Stimulated activated CD8-positive, alpha-beta memory T cell treated with anti-CD3 and anti-CD28 coated beads, Interleukin-4, amount 100 ng/mL, for 48 hours (primary cell): Measurements from ENCODE around the gene PALLD.

ENCODE experiments used
- DNase-seq: peaks from one replicate; pipeline ENCODE4 v3.0.0-alpha.2; 2020

PALLD gene

GRCh38 chr4:168630445-168631187 is 133.8 kb downstream of the PALLD start:
- no peak for DNase-seq

- DNase-seq: peak; percentile 39
Measured at GRCh38 chr4:168631241-168632162, 134.7 kb downstream of the PALLD start.

DNA sequence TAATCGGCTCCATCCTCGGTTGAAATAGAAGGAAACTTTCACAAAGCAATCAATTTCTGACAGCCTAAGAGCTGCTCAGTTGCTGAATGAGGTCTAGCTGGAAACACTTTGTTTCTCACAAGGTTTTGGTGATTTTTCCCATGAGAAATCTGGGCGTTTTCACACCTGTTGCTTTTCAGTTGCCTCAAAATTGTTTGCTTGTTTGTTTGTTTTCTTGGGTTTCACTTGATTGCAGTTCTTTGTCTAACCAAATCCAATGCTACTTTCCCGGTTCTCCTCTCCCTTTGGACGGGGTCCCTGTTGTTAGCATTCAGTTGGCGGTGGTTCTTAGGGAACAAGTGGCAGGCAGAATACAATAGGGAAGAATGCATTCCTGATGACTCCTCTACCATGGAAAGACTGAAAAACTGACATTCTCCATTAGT is 135.5 kb downstream of the PALLD start:
- DNase-seq: no peak

- no peak for DNase-seq
Measured at GRCh38 chr4:168633064-168633463, 136.2 kb downstream of the PALLD start.

GRCh38 chr4:168633496-168633895 is 136.6 kb downstream of the PALLD start:
- DNase-seq: no peak

DNA sequence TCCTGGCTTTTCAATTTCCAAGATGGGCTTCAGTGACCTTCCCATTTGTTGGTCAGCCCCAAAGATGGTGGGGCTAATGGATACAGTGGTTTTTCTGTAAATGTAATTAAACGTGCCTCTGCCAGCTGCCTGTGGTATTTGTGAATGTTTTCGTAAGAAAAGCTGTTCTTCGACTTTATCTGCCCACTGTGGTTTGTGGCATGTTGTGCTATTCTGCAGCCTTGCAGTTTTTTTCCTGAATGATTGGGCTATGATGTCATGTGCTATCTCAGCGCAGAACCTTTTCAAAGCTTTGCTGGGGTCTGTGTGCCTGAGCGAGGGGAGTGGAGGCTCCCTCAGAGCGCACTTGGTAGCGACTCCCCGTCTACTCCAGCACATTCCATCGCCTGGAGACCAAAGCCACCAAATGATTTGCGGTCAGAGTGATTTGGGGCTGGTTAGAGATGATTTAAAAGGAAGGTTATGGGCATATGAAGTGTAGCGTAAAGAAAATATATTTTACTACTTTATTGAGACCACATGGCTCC is 137.5 kb downstream of the PALLD start:
- DNase-seq: no peak

- no peak for DNase-seq
Measured at GRCh38 chr4:168636040-168636439, 139.2 kb downstream of the PALLD start.

- DNase-seq: no peak
Measured at GRCh38 chr4:168636506-168637196, 139.8 kb downstream of the PALLD start.

DNA sequence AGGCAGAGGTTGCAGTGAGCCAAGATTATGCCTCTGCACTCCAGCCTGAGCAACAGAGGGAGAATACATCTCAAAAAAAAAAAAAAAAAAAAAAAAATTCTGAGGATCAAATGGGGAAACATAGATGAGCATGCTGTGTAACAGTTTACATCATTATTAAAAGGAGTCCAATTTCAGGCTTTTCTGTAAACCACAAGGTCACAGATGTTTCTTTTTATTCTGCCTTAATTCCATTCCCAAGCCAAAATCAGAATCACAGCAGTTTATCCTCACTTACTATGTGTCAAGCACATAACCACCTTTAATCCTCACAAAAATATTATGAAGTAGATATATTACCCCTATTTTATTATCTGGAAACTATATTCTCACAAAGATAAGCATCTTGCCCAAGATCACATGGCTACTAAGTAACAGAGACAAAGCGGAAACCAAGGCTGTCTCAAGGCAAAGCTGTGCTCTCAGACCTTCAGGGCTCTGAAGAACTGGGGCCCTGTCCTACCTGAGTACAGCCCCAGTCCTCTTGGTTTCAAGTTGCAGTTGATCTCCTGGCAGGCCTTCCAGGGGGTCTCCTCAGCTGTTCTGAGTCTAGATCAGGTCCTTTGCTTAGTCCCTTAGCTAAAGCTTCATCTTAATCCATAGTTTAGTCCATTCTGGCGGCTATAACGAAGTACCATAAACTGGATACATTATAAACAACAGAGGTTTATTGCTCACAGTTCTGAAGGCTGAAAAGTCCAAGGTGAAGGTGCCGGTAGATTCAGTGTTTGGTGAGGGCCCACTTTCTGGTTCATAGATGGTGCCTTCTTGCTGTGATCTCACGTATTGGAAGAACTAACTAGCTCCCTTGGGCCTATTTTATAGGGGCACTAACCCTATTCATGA is 141.3 kb downstream of the PALLD start:
- no peak for DNase-seq

GRCh38 chr4:168639914-168640313 is 143.1 kb downstream of the PALLD start:
- no peak for DNase-seq

GRCh38 chr4:168641811-168642140 is 144.9 kb downstream of the PALLD start:
- DNase-seq: no peak

DNA sequence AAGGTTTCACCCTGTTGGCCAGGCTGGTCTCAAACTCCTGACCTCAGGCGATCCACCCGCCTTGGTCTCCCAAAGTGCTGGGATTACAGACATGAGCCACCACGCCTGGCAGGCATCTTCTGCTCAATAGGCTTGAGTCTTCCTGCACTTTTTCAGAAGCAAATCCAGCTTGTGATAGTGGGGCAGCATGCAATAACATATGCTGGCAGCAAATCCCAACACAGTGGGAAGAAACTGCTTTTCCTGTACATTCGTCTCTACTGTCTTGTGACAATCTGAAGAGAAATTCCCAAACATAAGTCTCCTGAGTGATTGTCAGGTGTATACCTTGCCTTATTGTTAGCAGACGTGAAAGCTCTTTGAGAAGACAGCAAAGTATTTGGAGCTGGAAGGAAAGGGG is 145.7 kb downstream of the PALLD start:
- no peak for DNase-seq

DNA sequence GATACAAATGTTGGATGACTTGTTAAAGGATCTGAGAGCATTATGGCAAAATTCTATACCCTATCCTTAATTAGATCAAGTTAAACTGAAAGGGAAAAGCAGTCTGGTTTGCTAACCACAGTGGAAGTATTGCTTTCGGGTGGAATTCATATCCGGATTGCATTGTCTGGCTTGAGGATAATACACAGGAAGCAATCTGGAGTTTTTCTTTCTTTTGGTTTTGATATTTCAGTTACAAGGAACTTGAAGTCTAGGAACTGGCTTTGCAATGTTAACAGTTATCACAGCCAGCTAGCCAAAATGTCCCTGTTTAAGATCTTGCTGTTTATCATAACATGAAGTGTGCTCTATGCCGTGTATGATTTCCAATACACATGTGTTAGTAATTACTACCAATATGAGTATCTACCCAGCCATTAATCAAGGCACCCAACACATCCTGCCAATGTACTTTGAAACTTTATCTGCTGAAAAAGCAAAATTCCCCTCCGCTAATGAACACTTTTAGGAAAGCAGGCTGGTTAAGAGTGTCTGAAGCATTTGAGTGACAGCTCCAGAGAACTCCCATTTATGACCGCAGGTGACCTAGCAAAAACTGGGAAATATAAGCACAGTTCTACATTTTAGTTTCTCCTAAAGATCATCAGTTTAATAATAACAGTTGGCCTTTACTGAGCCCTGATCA is 146.4 kb downstream of the PALLD start:
- DNase-seq: no peak

DNA sequence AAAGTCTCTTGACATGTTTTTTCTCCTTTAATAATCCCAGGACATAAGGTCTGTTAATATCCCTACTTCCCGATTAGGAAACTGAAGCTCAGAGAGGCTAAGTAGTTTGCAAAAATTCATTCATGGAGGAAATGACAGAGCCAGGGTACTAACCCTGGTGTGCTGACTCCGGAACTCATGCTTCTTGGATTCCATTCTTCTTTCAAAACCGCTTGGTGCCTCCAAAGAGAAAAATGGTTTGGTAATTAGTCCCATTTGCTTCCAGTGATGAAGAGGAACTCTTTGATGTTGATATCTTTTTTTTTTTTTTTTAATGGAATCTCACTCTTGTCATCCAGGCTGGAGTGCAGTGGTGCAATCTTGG is 146.9 kb downstream of the PALLD start:
- no peak for DNase-seq

- no peak for DNase-seq
Measured at GRCh38 chr4:168646001-168646768, 149.3 kb downstream of the PALLD start.

GRCh38 chr4:168647646-168648375 is 151.0 kb downstream of the PALLD start:
- no peak for DNase-seq

DNA sequence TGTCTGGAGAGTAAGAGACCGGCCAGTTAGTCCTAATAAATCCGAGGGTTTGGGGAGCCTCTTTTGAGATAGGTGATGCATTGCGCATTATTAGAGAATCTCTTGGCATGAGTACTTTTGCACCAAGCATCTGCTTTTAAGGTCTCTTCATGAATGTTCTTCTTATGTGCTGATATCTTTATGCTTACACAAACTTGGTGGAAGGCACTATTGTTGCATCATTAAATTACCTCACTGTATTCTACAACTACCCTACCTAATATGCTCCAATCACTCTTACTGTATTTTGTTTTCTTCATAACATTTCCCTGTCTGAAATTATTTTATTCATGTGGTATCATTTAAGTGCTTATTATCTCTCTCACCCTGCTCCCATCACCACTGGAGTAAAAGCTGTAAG is 151.6 kb downstream of the PALLD start:
- DNase-seq: no peak

GRCh38 chr4:168648929-168649328 is 152.1 kb downstream of the PALLD start:
- DNase-seq: no peak

DNA sequence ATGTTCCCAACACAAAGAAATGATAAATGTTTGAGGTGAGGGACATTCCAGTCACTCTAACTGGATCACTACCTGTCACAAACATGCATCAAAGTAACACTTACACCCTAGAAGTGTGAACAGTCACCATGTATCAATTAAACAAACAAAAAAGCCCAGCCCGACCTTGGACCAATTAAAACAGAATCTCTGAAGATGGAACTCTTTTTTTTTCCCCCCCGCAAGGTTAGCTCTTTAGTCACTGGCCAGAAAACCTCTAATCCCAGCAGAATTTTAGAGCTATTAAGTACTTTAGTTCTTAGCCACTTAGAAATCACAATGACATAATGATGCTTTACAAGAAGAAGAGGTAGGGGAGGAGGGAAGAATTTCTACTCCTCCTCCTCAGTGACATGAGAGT is 154.5 kb downstream of the PALLD start:
- DNase-seq: no peak

- DNase-seq: no peak
Measured at GRCh38 chr4:168651864-168652263, 155.0 kb downstream of the PALLD start.
